Measurements from ENCODE around the gene RBL2. TPM values are rescaled to one million over a fixed set of nuclear protein-coding genes. Genes with fewer than 3 reads are reported as not detected.

RBL2 gene
- total RNA-seq, 1 donor from 2014 or later, result 64.3 TPM

GRCh38 chr16:53492503-53492902 is 58.2 kb downstream of the RBL2 start:
- H3K36me3 ChIP-seq, result peaks cover 68 to 70% of the 10 kb centered on the region in 2 donors
- TF ChIP-seq CTCF (IDR thresholded peaks at IDR 0.05), result no peak
- H3K27ac ChIP-seq, result no peak overlapping the region
- no peaks in the 10 kb centered on the region for H3K4me1 ChIP-seq
- intact Hi-C loops (cut with DNase I), result no loop called here
- no peaks in the 10 kb centered on the region for H3K9me3 ChIP-seq
- DNase-seq (ENCODE audit: low spot score in 2 of 2), result no peak
- no peak overlapping the region for H3K4me3 ChIP-seq
- H3K27me3 ChIP-seq, result no peaks in the 10 kb centered on the region

DNA sequence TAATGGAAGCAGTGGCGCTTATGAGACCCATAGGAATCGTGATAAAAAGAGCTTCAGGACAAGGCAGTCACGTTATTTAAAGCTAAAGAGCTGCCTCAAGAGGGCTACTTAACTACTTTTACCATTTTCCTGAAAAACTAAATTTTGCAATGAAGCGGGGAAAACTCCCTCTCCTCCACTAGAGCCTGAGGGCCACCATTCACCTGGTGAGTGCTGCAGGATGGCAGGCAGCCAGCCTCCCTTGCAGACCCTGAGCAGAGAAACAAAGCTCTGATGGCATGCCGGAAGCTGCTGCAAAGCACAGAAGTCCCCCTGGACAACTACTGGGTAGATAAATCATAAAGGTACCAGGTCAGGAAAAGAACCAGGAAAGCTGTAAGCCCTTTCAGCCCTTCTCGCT is 60.4 kb downstream of the RBL2 start:
- Histone ChIP-seq H3K36me3 (peaks cover 71 to 86% of the 10 kb centered on the region in 2 donors), H3K27ac (no peak overlapping the region), H3K4me1 (no peaks in the 10 kb centered on the region), H3K27me3 (no peaks in the 10 kb centered on the region), H3K4me3 (no peak overlapping the region), H3K9me3 (no peaks in the 10 kb centered on the region)
- no peak for DNase-seq (ENCODE audit: low spot score in 2 of 2)
- no peak for TF ChIP-seq CTCF (IDR thresholded peaks at IDR 0.05)
- intact Hi-C loops (cut with DNase I), result no loop called here

DNA sequence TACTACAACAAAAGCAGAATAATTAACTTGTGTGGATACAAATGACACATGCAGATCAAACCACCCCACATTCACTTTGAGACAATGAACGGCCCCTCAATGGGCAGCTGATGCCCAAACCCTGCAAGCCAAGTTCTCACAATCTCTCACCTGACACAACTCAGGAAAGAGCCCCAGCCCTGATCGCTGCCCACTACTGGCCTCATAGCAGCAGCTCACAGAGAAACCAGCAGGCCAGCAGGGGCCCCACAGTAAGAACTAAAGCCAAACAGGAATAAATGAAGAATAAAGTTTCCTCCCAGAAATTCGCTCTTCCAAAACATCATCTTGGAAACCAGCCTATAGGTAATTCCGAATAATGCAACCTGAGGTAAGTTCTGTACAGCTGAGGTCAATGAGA is 61.1 kb downstream of the RBL2 start:
- intact Hi-C loops (cut with DNase I), result no loop called here
- Histone ChIP-seq H3K4me3 (no peak overlapping the region), H3K9me3 (no peaks in the 10 kb centered on the region), H3K27me3 (no peaks in the 10 kb centered on the region), H3K27ac (no peak overlapping the region), H3K36me3 (peaks cover 71 to 80% of the 10 kb centered on the region in 2 donors), H3K4me1 (no peaks in the 10 kb centered on the region)
- no peak for TF ChIP-seq CTCF (IDR thresholded peaks at IDR 0.05)
- DNase-seq (ENCODE audit: low spot score in 2 of 2), result no peak

DNA sequence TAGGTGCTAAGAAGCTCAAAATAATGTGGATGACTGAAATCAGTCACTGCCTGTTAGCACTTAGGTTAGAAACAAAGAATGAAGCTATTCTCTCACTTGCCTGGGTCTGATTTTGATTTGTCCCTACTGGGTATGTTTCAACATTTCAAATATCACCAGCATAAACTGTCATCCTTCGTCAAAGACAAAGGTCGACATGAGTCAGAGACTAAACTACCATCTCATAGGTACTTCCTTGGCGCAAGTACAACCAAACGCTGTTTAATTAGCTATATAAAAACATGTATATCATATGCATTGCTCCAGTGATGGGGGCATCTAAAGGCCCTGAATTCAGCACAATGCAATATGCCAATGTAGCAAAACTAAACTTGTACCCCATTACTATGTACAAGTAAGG is 64.7 kb downstream of the RBL2 start:
- Histone ChIP-seq H3K36me3 (peaks cover 41 to 54% of the 10 kb centered on the region in 2 donors), H3K9me3 (no peaks in the 10 kb centered on the region), H3K4me3 (no peak overlapping the region), H3K4me1 (peaks cover 5 to 15% of the 10 kb centered on the region in 2 donors), H3K27ac (no peak overlapping the region), H3K27me3 (no peaks in the 10 kb centered on the region)
- intact Hi-C loops (cut with DNase I), result no loop called here
- DNase-seq (ENCODE audit: low spot score in 2 of 2), result no peak
- no peak for TF ChIP-seq CTCF (IDR thresholded peaks at IDR 0.05)

GRCh38 chr16:53501216-53501859 is 67.1 kb downstream of the RBL2 start:
- intact Hi-C loops (cut with DNase I), result loop anchor here (10.0 kb wide), 3 partner anchors 447 to 2003 kb away; partner anchors contain the start of genes CHD9, CHD9NB and LPCAT2
- Histone ChIP-seq H3K27me3 (no peaks in the 10 kb centered on the region), H3K4me3 (peak overlapping the region; percentile 83 to 93), H3K9me3 (no peaks in the 10 kb centered on the region), H3K27ac (no peak overlapping the region), H3K36me3 (peaks cover 18 to 30% of the 10 kb centered on the region in 2 donors), H3K4me1 (peaks cover 10 to 27% of the 10 kb centered on the region in 2 donors)
- no peak for DNase-seq (ENCODE audit: low spot score in 2 of 2)
- no peak for TF ChIP-seq CTCF (IDR thresholded peaks at IDR 0.05)
